AG04450 (cell line): ENCODE measurements around the gene ZDHHC11B. TPM values are rescaled to one million over a fixed set of nuclear protein-coding genes. Genes with fewer than 3 reads are reported as not detected.
"Not testable (repeated sequence)": the region's sequence is repeated elsewhere in the genome, so short reads cannot be mapped to it uniquely, and the experiment has no call there.

ENCODE experiments used
- CTCF ChIA-PET: fragments of 300-600, 350-600 bp; formaldehyde crosslinking; extraction: SDS; loops from one replicate; lab custom pipeline; 2022; ENCODE audit warnings: antibody characterized with exemption, inconsistent platforms; lab: Charles Lee
- POLR2A ChIA-PET: fragments of 350-600 bp; formaldehyde crosslinking; extraction: SDS; loops from one replicate; lab custom pipeline; 2021; ENCODE audit warnings: antibody characterized with exemption, inconsistent platforms; lab: Yijun Ruan, JAX
- DNase-seq: peaks from one replicate; pipeline ENCODE4 v3.0.0-alpha.2; 2011; ENCODE audit warnings: low read depth, low spot score
- H3K27ac ChIP-seq: one replicate; pipeline ENCODE4 v1.5.1; 2012; ENCODE audit warnings: low read depth, low read length, control low read depth
- H3K27me3 ChIP-seq: one replicate; pipeline ENCODE4 v1.6.0; 2012; ENCODE audit warnings: low read length; ENCODE audit not compliant: control insufficient read depth, insufficient read depth
- H3K4me3 ChIP-seq: 2 replicates; pipeline ENCODE4 v1.5.1; 2011; ENCODE audit warnings: mild to moderate bottlenecking, low read depth, low read length, control low read depth
- H3K9me3 ChIP-seq: 2 replicates; pipeline ENCODE4 v1.5.1; 2012; ENCODE audit warnings: low read length; ENCODE audit not compliant: control insufficient read depth, insufficient read depth
- CTCF ChIP-seq: IDR thresholded peaks from 2 replicates; pipeline ENCODE4 v1.5.1; 2011; ENCODE audit warnings: low read depth, low read length, control low read depth, inconsistent platforms
- polyA plus RNA-seq: library from polyadenylated mRNA; depleted of rRNA; stranded (reverse); fragments of >200 nt; gene quantifications from 2 replicates; pipeline ENCODE4 v1.2.3, GENCODE V29; 2011

Gene ZDHHC11B
- polyA plus RNA-seq, 1 experiment, result not detected

DNA sequence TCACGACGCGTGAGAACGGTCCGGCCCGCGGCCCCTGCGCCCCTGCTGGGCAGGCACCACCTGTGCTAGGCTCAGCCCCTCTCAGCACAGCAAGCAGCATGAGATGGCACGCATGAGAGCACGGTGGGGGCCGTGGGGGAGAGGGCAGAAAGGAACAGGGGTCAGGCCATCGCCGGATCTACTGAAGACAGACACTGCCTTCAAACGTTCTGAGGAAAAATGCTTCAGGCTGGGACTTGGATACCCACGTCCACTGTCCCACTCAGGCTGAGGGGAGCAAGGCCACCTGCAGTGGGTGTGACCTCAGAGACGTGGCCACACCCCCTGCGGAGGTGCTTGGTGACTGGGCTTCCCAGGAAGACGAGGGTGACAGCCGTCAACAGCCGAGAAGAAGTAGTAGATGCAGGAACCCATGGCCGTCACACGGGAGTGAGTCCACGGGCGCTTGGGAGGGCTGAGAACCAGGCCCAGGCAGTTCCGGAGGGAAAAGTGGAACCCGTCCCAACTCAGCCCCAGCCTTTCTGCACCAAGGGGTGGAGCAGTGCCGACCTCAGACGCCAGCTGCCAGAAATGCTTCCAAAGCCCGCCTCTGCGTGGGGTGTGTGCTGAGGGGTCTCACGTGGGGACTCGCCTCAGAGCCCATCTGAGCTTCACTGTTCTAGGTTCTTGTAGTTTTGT is 104.3 kb downstream of the ZDHHC11B start:
- H3K9me3 ChIP-seq, H3K4me3 ChIP-seq, H3K27ac ChIP-seq, CTCF ChIA-PET, POLR2A ChIA-PET, DNase-seq, H3K27me3 ChIP-seq: not testable (repeated sequence)

GRCh38 chr5:679166-679895 is 105.2 kb downstream of the ZDHHC11B start:
- H3K4me3 ChIP-seq, H3K27me3 ChIP-seq, POLR2A ChIA-PET, CTCF ChIA-PET, H3K27ac ChIP-seq, DNase-seq, H3K9me3 ChIP-seq: not testable (repeated sequence)

GRCh38 chr5:678521-678920 is 106.0 kb downstream of the ZDHHC11B start:
- POLR2A ChIA-PET, H3K27me3 ChIP-seq, DNase-seq, H3K9me3 ChIP-seq, CTCF ChIA-PET, H3K4me3 ChIP-seq, H3K27ac ChIP-seq: not testable (repeated sequence)

DNA sequence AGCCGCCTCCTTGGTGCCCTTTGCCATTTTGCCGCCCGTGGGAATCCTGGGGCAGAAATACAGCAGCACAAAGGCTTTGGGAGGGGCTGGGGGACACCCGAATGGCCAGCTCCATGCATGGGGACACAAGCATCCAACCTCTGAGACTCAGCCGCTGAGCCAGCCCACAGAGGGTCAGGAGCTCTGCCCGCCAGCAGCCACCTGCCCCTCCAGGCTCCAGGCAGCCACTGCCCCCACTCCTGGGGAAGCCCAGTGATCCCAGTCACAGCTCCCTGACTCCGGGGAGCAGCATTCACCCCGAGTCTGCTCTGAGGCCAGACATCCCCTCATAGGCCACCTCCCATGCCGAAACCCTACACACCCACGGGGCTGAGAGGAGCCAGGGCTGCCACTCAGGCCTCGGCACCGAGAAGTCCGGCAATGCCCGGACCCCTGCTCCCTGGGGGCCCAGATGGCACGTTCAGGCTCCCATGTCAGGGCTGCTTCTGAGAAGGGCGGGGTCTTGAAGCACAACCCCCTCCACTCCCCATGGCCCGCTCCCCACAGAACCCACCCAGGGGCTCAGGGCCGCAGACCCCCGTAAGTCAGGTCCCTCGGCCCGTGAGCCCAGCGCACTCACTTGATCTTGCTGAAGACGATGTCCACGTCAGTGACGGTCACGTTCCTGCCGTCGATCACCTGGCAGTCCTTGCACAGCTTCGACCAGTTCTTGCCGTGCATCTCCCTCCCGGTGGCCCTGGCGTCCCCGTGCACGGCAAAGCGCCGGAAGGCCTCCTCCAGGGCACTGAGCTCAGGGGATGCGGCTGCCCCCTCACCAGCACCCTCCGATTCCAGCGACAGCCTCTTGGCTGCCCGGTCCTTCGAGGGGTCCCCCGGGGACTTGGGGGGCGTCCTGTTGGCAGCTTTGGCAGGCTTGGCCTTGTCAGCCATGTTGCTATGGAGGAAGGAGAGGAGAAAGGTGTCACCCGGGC is 107.1 kb downstream of the ZDHHC11B start:
- H3K27me3 ChIP-seq, result peaks cover 11% of the 10 kb centered on the region
- no peak overlapping the region for H3K4me3 ChIP-seq
- ChIA-PET CTCF (no interaction called here), POLR2A (no interaction called here)
- TF ChIP-seq CTCF, result no peak
- H3K27ac ChIP-seq, result no peak overlapping the region
- H3K9me3 ChIP-seq, result no peaks in the 10 kb centered on the region; the same call in 1 of the 2 replicates
- no peak for DNase-seq

DNA sequence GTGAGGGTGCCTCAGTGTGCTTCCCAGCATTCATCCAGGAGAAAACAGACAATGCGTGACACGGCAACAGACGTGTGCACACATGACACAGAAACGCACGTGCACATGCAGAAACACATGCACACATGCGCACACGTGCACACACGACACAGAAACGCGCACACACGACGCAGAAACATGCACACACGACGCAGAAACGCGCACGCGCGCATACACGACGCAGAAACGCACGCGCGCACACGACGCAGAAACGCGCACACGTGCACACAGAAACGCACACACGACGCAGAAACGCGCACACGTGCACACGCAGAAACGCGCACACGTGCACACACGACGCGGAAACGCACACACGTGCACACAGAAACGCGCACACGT is 107.8 kb downstream of the ZDHHC11B start:
- Histone ChIP-seq H3K27ac (no peak overlapping the region), H3K27me3 (peaks cover 18% of the 10 kb centered on the region), H3K9me3 (no peaks in the 10 kb centered on the region; the same call in 1 of the 2 replicates), H3K4me3 (no peak overlapping the region)
- DNase-seq, result no peak
- no peak for TF ChIP-seq CTCF
- CTCF ChIA-PET, result no interaction called here
- POLR2A ChIA-PET, result no interaction called here

- no peak overlapping the region for H3K4me3 ChIP-seq
- no peak overlapping the region for H3K27ac ChIP-seq
- TF ChIP-seq CTCF, result no peak
- no peaks in the 10 kb centered on the region; the same call in 1 of the 2 replicates for H3K9me3 ChIP-seq
- DNase-seq, result no peak
- CTCF ChIA-PET, result no interaction called here
- POLR2A ChIA-PET, result no interaction called here
- peaks cover 18% of the 10 kb centered on the region for H3K27me3 ChIP-seq
Observed at GRCh38 chr5:675871-676698, 108.4 kb downstream of the ZDHHC11B start.
